Measurements from ENCODE around the gene GCLC. TPM values are rescaled to one million over a fixed set of nuclear protein-coding genes. Genes with fewer than 3 reads are reported as not detected.

The GCLC gene
- total and polyA plus RNA-seq, 2 donors (not counting 1 experiment from before 2014, with no cell fraction given), result 10.7 to 25.8 TPM

- ChIA-PET CTCF (interaction anchor here (0.7 to 1.9 kb wide), 2 partner anchors 195 to 200 kb away, joined by 3 to 4 read pairs; no protein-coding TSS in a partner anchor), POLR2A (no interaction called here)
- no peak overlapping the region for H3K27ac Mint-ChIP-seq
- no peak overlapping the region for H3K9ac ChIP-seq (ENCODE audit: low read length)
- H3K4me3 Mint-ChIP-seq, result no peak overlapping the region
- no peak overlapping the region for H3K4me3 ChIP-seq (ENCODE audit: control extremely low read depth in 1 of 5, extremely low read depth in 1 of 5, insufficient read depth in 1 of 5, low read depth in 2 of 5, low read length in 4 of 5)
- peaks cover 4% of the 10 kb centered on the region for H3K4me1 Mint-ChIP-seq
- DNase-seq (no peak), ATAC-seq (ENCODE audit: low read depth) (no peak)
- H3K36me3 ChIP-seq (replicated peaks in 1 of 2; ENCODE audit: control extremely low read depth in 1 of 2, control insufficient read depth in 1 of 2, extremely low read depth in 1 of 2, insufficient read depth in 2 of 2, low read length in 1 of 2), result peaks cover 0 to 12% of the 10 kb centered on the region in 2 experiments
- no peaks in the 10 kb centered on the region for H3K9me3 ChIP-seq (ENCODE audit: control extremely low read depth in 1 of 3, control insufficient read depth in 2 of 3, insufficient read depth in 1 of 3, low read length in 2 of 3)
- no peaks in the 10 kb centered on the region for H3K27me3 Mint-ChIP-seq
- no peaks in the 10 kb centered on the region for H3K27me3 ChIP-seq (replicated peaks in 1 of 4; ENCODE audit: control extremely low read depth in 1 of 4, control insufficient read depth in 3 of 4, insufficient read depth in 4 of 4, low read length in 3 of 4)
- no peak for TF ChIP-seq CTCF (IDR thresholded peaks at IDR 0.05)
- no peak for TF ChIP-seq EZH2 (IDR thresholded peaks at IDR 0.05; ENCODE audit: borderline replicate concordance, insufficient read depth, low read depth, low read length, poor library complexity, severe bottlenecking)
- 86% methylated on average over 1 of the region's 8 CpGs for WGBS (ENCODE audit: insufficient coverage)
- H4K20me1 ChIP-seq (ENCODE audit: control insufficient read depth, insufficient read depth, low read length, poor library complexity, severe bottlenecking), result no peaks in the 10 kb centered on the region
- H3K79me2 ChIP-seq (ENCODE audit: control insufficient read depth, insufficient read depth, low read length), result peaks cover 16% of the 10 kb centered on the region
- H3K4me2 ChIP-seq (replicated peaks; ENCODE audit: low read depth, low read length, poor library complexity, severe bottlenecking), result no peak overlapping the region
- intact Hi-C loops (cut with micrococcal nuclease), result no loop called here
- no peak overlapping the region for H2AFZ ChIP-seq (ENCODE audit: insufficient read depth, low read depth, low read length, poor library complexity, severe bottlenecking)
- no peak overlapping the region for H3K27ac ChIP-seq (ENCODE audit: low read length in 2 of 2)
- no peaks in the 10 kb centered on the region for H3K4me1 ChIP-seq (ENCODE audit: control insufficient read depth in 2 of 2, insufficient read depth in 2 of 2, low read length in 2 of 2)
- no peaks in the 10 kb centered on the region for H3K9me3 Mint-ChIP-seq (ENCODE audit: insufficient read depth)
Measured at GRCh38 chr6:53523511-53524454, 21.1 kb downstream of the GCLC start.

All from B cell (primary cell).